ENCODE results near the gene ZBTB7C. TPM values are rescaled to one million over a fixed set of nuclear protein-coding genes. Genes with fewer than 3 reads are reported as not detected.

The ZBTB7C gene
- total RNA-seq, 1 donor: not detected

DNA sequence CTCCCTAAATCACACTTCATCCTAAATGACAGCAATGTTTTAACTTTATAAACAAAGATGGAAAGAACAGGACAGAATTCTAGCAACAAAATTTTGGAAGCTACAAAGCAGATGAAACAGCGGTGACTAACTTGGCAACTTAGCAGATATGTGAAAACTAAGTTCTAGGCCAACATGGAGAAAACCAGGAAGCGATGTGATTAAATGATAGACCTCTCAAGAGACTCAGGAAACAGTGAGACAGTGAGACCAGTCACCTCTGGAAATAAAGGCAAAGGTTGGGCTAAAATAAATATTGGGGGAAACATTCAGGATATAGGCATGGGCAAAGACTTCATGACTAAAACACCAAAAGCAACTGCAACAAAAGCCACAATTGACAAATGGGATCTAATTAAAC lies 24.4 kb upstream of the ZBTB7C start:
- TF ChIP-seq, protein P1, sequence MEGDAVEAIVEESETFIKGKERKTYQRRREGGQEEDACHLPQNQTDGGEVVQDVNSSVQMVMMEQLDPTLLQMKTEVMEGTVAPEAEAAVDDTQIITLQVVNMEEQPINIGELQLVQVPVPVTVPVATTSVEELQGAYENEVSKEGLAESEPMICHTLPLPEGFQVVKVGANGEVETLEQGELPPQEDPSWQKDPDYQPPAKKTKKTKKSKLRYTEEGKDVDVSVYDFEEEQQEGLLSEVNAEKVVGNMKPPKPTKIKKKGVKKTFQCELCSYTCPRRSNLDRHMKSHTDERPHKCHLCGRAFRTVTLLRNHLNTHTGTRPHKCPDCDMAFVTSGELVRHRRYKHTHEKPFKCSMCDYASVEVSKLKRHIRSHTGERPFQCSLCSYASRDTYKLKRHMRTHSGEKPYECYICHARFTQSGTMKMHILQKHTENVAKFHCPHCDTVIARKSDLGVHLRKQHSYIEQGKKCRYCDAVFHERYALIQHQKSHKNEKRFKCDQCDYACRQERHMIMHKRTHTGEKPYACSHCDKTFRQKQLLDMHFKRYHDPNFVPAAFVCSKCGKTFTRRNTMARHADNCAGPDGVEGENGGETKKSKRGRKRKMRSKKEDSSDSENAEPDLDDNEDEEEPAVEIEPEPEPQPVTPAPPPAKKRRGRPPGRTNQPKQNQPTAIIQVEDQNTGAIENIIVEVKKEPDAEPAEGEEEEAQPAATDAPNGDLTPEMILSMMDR (IDR thresholded peaks at IDR 0.05; ENCODE audit: insufficient read depth, low read depth, low read length): no peak
- H3K4me3 ChIP-seq (ENCODE audit: low read depth, low read length): no peak overlapping the region
- DNase-seq (ENCODE audit: low read depth): no peak

DNA sequence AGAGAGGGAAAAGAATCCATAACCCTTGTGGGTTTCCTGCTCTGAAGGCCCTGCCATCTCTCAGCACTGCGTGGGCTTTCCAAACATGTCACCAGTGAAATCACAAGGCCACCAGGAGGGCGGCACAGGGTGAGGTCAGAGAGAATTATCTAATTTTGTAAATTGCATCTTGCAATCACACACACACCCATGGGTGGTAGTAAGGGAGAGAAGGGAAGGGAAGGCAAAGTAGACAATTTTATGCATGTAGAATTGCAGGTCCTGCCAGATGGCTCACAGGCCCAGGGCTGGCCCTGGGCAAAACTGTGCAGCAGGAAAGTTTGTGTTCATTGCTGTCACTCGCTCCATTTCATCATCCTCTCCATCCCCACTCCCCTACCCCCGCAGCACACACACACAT lies 21.0 kb upstream of the ZBTB7C start:
- no peak overlapping the region for H3K4me3 ChIP-seq (ENCODE audit: low read depth, low read length)
- TF ChIP-seq, protein P1 (IDR thresholded peaks at IDR 0.05; ENCODE audit: insufficient read depth, low read depth, low read length): no peak
- DNase-seq (ENCODE audit: low read depth): no peak

DNA sequence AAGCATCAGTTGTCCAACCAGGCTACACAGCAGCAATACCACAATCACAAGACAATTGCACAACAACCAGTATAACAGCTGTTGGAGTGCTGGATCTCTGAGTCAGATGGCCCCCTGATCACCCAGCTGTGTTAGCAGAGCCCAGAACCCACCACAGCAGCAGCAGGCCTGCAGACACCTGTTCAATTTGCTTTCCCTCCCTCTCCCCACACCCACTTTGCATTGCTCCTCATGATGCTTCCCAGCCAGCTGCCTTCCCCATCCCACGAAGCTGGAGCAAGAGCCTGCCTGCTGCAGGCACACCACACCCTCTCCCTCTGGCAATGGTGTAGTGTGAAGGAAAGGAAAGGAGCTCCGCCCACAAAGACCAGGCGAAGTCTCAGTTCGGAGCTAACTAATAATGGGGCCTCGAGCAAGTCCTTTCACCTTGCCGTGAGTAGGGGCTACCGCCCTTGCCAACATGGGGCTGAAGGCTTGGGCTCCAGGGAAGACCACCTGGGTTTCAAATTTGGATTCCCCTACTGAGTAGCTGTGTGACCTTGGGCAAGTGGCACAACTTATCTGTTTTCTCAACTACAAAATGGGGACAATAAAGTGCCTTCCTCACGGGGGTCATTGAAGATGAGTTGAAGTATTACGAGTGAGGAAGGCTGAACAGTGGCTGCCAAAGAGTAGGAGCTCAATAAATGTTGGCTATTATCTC lies 19.4 kb upstream of the ZBTB7C start:
- no peak overlapping the region for H3K4me3 ChIP-seq (ENCODE audit: low read depth, low read length)
- peak; percentile 22 for DNase-seq (ENCODE audit: low read depth)
- TF ChIP-seq, protein P1 (IDR thresholded peaks at IDR 0.05; ENCODE audit: insufficient read depth, low read depth, low read length): no peak

DNA sequence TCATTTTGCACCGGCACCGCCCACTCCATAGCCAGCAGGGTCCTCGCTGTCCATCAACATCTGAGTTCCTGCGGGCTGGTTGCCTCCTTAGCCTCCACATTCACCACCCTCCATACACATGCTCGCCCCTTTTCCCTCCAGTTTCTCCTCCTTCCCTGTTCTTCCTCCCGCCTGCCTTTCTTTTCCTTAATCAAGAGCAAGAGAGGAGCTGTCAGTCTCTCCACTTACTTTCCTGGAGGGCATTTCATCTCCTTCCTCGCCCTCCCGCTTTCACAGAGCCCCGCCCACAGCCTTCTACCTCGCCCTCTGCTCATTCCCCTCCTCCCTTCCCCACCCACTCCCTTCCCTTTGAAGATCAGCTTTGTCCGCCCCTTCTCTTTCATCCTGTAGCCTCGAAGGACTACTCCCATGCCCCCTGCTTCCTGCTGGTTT lies 13.8 kb upstream of the ZBTB7C start:
- H3K4me3 ChIP-seq (ENCODE audit: low read depth, low read length): no peak overlapping the region
- TF ChIP-seq, protein P1 (IDR thresholded peaks at IDR 0.05; ENCODE audit: insufficient read depth, low read depth, low read length): no peak

DNA sequence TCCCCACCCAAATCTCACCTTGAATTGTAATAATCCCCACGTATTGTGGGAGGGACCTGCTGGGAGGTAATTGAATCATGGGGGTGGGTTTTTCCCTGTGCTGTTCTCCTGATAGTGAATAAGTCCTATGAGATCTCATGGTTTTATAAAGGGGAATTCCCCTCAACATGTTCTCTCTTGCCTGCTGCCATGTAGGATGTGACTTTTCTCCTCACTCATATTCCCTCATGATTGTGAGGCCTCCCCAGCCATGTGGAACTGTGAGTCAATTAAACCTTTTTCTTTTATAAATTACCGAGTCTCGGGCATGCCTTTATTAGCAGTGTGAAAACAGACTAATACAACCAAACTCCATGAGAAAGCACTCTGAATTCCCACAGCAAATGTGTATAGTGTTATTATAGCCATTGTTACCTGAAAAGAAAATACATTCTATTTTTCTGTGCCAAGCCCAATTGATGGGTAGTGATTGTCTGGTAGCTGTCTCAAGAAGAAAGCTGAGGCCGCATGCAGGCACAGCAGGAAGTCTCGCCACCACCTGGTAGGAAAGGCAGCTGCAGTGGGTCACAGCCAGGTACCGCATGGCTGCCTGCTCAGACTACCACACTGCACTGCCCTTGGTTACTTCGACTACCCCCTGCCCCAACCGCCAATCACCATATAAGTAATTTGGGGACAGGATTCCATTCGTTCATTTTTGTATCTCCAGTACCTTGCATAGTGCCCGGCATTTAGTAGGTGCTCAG lies 10.3 kb upstream of the ZBTB7C start:
- TF ChIP-seq, protein P1 (IDR thresholded peaks at IDR 0.05; ENCODE audit: insufficient read depth, low read depth, low read length): no peak
- DNase-seq (ENCODE audit: low read depth): no peak
- no peak overlapping the region for H3K4me3 ChIP-seq (ENCODE audit: low read depth, low read length)

More for the DNA sequence above, 13.8 kb upstream of the ZBTB7C start:
- no peak for DNase-seq (ENCODE audit: low read depth)

DNA sequence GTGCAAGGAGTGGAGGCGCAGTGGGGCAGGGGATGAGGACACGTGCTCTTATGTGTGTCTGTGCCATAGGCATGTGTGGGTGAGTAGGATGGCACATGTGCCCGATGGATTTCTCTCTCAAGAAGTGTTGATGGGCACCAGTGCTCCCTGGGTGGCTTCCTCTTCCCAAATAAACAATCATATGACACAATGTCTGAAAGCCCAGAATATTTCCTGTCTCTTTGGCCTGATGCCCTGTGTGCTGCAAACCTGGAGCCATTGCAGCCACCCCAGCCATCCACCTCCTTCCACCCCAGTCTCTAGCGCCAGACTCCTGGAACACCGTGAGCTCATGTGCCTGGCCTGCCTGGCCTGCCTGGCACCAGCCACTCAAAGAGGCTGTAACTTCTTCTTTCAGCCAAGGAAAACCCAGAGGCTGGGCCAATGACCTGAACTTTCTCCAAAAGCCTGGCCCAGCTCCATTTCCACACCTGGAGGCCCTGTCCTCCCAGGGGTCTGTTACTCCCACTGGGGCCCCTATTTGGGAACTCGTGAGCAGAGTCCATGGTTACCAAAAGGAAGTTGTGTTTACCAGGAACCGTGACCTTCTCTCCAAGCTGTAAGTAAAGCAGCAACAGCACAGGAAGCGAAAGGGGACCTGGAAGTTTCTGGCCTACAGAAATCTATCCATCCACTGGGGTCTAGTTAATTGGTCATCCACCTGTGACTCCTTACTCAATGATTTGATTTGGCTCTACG lies 9.5 kb upstream of the ZBTB7C start:
- TF ChIP-seq, protein P1 (IDR thresholded peaks at IDR 0.05; ENCODE audit: insufficient read depth, low read depth, low read length): no peak
- H3K4me3 ChIP-seq (ENCODE audit: low read depth, low read length): no peak overlapping the region
- DNase-seq (ENCODE audit: low read depth): no peak
